Activated naive CD4-positive, alpha-beta T cell treated with anti-CD3 and anti-CD28 coated beads, Interleukin-2, amount 10 ng/mL, durations not matched to agents 7 days and 5 days (primary cell): ENCODE results near the gene ZNF79.

ENCODE experiments used
- CTCF ChIA-PET: fragments of 350-600 bp; sonication (Branson Sonifier 250); formaldehyde crosslinking; loops from one replicate; lab custom pipeline; 2021; ENCODE audit warnings: antibody characterized with exemption; lab: Charles Lee
- DNase-seq: peaks from one replicate; pipeline ENCODE4 v3.0.0-alpha.2; 2020
- H3K27ac Mint-ChIP-seq: one replicate; pipeline ENCODE4 v1.8.0; 2021; ENCODE audit warnings: mild to moderate bottlenecking, moderate library complexity, mixed read lengths
- H3K27me3 Mint-ChIP-seq: one replicate; pipeline ENCODE4 v1.8.0; 2021; ENCODE audit warnings: mild to moderate bottlenecking, mixed read lengths
- H3K36me3 Mint-ChIP-seq: one replicate; pipeline ENCODE4 v1.8.0; 2021; ENCODE audit warnings: mixed read lengths
- H3K4me1 Mint-ChIP-seq: one replicate; pipeline ENCODE4 v1.8.0; 2021; ENCODE audit warnings: mixed read lengths
- H3K4me3 Mint-ChIP-seq: one replicate; pipeline ENCODE4 v1.8.0; 2021; ENCODE audit warnings: mild to moderate bottlenecking, moderate library complexity, mixed read lengths
- H3K9me3 Mint-ChIP-seq: one replicate; pipeline ENCODE4 v1.8.0; 2021; ENCODE audit warnings: mixed read lengths

The ZNF79 gene

DNA sequence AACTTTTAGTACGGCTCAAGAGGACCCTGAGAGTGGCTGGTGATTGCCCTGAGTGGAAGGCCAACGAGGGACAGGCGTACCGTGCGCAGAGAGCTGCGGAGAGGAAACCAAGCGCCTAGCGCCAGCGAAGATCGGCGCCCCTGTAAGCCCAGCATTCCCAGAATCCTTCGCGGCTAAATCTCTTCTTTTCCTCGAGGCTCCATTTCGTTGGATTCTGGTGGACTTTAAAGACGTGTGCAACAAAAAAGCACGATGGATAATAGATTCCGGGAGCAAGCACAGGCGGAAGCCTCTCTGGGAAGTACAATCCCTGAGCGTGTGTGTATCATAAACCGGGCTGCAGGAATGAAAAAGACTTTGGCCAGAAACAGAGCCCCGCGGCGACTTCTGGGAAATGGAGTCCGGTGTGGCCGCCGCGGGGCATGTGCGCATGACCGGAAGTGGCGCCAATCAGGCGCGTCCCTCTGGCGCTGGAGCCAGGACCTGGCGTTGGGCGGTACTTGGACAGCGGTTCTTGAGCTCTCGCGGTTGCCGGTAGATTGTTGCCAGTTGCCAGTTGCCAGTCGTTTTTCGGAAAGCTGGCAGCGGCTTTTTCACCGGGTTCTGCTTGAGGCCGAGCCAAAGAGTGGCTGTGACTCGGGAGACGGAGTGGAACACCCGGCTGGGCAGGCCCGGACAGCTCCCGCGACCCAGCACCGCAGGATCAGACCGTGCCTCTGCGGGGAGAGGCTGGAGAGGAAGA, at the start of gene ZNF79:
ZNF79 (plus strand) TSS at position 449 of the 742 bp plus-strand sequence. CDS start 406 bp downstream, outside the sequence.
- peaks cover 52% of the 10 kb centered on the region for H3K4me1 Mint-ChIP-seq
- peak within 1 kb of the TSS; percentile 87 for H3K27ac Mint-ChIP-seq
- CTCF ChIA-PET, result interaction anchor here (0.9 kb wide), 2 partner anchors 27 to 209 kb away, joined by 3 to 4 read pairs; partner anchors contain the start of genes LRSAM1 and RPL12
- peak within 1 kb of the TSS; percentile 98 for H3K4me3 Mint-ChIP-seq
- H3K9me3 Mint-ChIP-seq, result no peaks in the 10 kb centered on the region
- peaks cover 15% of the 10 kb centered on the region for H3K36me3 Mint-ChIP-seq
- no peaks in the 10 kb centered on the region for H3K27me3 Mint-ChIP-seq
- peak; percentile 95 for DNase-seq

DNA sequence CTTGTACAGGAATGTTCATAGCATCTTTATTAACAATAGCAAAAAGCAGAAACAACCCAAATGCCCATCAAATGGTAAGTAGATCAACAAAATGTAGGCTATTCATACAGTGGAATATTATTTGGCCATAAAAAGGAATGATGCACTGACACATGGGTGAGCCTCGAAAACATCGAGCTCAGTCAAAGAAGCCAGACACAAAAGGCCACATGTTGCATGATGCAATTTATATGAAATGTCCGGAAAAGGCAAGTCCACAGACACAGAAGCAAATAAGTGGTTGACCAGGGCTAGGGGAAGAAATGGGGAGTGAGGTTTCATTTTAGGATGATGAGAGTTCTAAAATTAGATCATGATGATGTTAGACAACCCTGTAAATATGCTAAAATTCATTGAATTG, 43.7 kb upstream of the ZNF79 start:
- no peak overlapping the region for H3K27ac Mint-ChIP-seq
- H3K36me3 Mint-ChIP-seq, result no peaks in the 10 kb centered on the region
- CTCF ChIA-PET, result interaction anchor here (0.7 kb wide), 1 partner anchor 252 kb away, joined by 5 read pairs; no protein-coding TSS in a partner anchor
- no peaks in the 10 kb centered on the region for H3K4me1 Mint-ChIP-seq
- H3K27me3 Mint-ChIP-seq, result peaks cover 86% of the 10 kb centered on the region
- no peak for DNase-seq
- peaks cover 7% of the 10 kb centered on the region for H3K9me3 Mint-ChIP-seq
- no peak overlapping the region for H3K4me3 Mint-ChIP-seq

DNA sequence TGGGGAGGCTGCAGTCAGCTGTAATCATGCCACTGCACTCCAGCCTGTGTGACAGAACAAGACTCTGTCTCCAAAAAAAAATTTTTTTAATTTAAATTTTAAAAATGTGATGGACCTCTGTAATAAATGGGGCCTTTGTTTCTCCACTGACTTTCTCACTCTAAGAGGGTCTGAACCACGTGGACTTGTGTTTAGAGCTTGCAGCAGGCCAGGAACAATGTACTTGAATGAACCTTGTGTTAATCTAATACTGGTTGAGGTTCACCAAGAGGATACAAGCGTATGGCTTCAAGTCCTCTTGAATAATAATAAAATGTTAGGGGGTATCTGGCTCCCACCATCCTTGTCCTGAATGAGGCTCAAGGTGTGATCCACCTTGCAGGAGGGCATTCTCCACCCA, 41.6 kb upstream of the ZNF79 start:
- CTCF ChIA-PET, result interaction anchor here (0.6 kb wide), 1 partner anchor 158 kb away, joined by 3 read pairs; no protein-coding TSS in a partner anchor
- Mint-ChIP-seq H3K27ac (no peak overlapping the region), H3K36me3 (no peaks in the 10 kb centered on the region), H3K9me3 (peaks cover 7% of the 10 kb centered on the region), H3K27me3 (peaks cover 87% of the 10 kb centered on the region), H3K4me1 (peaks cover 4% of the 10 kb centered on the region), H3K4me3 (no peak overlapping the region)
- DNase-seq, result no peak

DNA sequence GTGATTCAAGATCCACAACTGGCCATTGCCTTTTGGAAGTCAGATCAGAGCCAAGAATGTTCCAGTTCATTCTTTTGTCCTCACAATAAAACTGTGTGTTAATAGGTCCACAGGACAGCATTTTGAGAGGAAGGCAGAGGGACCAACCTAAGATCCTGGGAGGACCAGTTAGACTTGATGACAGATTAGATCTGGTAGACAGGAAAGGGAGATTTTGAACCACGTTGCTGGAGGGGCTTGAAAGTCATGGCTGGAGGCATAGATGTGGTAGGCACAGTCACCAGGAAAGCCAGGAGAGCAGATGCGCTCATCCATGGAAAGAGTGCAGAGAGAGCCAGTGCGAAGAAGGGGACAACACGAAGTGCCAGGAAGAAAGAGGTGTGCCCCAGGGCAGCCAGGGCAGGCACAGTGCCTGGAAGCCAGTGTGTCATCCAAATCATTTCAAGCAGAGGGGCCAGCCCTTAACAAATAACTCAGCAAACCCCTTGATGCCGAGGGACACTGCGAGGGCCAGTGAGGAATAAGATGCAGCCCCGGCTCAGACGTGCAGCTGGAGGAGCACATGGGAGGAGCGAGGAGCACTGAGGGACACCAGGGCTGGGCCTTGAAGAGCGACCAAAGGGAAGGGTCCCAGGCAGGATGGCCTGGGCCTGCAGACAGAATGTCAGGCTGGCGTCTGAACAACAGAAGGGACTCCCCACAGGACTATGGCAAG, 40.0 kb upstream of the ZNF79 start:
- peaks cover 84% of the 10 kb centered on the region for H3K27me3 Mint-ChIP-seq
- CTCF ChIA-PET, result no interaction called here
- no peak overlapping the region for H3K4me3 Mint-ChIP-seq

DNA sequence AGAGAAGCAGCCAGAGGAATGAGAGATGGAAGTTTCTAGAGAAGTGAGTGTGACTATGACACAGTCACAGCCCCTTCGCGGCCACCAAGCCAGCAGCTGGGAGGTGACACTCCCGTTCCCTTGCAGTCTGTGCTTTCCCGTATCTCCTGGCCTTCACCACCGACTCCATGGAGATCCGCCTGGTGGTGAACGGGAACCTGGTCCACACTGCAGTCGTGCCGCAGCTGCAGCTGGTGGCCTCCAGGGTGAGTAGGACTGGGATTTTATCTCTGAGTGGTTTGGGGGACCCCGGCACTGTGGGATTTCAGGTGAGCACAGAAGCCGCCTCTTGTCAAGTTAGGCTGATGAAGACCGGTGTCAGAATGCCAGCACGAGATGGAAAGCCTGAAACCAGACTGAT, 39.3 kb upstream of the ZNF79 start:
- DNase-seq, result no peak
- Mint-ChIP-seq H3K9me3 (no peaks in the 10 kb centered on the region), H3K27ac (no peak overlapping the region), H3K4me3 (no peak overlapping the region), H3K36me3 (no peaks in the 10 kb centered on the region), H3K27me3 (peaks cover 84% of the 10 kb centered on the region), H3K4me1 (peaks cover 22% of the 10 kb centered on the region)
- CTCF ChIA-PET, result no interaction called here

More for the DNA sequence above, 40.0 kb upstream of the ZNF79 start:
- H3K27ac Mint-ChIP-seq, result no peak overlapping the region
- peaks cover 3% of the 10 kb centered on the region for H3K9me3 Mint-ChIP-seq
- DNase-seq, result no peak
- no peaks in the 10 kb centered on the region for H3K36me3 Mint-ChIP-seq
- H3K4me1 Mint-ChIP-seq, result peaks cover 19% of the 10 kb centered on the region

DNA sequence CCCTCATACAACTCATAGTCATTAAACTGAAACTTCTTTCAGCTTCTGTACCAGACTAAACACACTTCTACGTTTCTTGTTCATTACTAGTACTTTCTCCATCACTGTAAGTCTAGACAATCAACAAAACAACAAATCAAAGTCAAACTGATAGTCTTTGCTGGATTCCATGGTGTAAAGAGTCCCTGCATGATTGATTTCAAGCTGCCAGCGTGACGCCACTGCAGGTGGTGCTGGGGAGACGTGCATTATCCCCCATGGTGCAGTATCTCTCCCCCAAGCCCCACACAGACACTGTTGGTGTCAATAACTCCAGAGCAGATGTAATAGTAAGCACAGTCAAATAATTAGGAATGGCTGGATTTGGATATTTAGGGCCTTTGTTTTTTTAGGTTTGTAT, 37.9 kb upstream of the ZNF79 start:
- no peak for DNase-seq
- Mint-ChIP-seq H3K9me3 (no peaks in the 10 kb centered on the region), H3K4me3 (no peak overlapping the region), H3K4me1 (peaks cover 28% of the 10 kb centered on the region), H3K36me3 (no peaks in the 10 kb centered on the region), H3K27me3 (peaks cover 87% of the 10 kb centered on the region), H3K27ac (no peak overlapping the region)
- CTCF ChIA-PET, result no interaction called here

DNA sequence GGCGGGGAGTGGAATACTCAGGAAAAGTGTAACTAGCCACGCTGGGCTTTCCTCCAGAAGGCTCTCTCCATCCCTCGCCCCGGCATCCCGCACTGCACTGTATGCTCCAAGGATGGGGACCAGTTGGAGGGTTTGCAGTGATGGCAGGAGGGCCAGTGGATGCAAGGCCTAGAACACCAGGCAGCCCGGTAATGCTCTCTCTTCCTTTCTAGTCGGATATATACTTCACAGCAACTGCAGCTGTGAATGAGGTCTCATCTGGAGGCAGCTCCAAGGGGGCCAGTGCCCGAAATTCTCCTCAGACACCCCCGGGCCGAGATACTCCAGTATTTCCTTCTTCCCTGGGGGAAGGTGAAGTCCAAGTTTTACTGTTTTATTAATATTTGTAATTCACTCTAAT, 37.2 kb upstream of the ZNF79 start:
- Mint-ChIP-seq H3K4me1 (peaks cover 28% of the 10 kb centered on the region), H3K9me3 (no peaks in the 10 kb centered on the region), H3K4me3 (no peak overlapping the region), H3K36me3 (no peaks in the 10 kb centered on the region), H3K27me3 (peaks cover 87% of the 10 kb centered on the region), H3K27ac (no peak overlapping the region)
- DNase-seq, result no peak
- CTCF ChIA-PET, result no interaction called here

DNA sequence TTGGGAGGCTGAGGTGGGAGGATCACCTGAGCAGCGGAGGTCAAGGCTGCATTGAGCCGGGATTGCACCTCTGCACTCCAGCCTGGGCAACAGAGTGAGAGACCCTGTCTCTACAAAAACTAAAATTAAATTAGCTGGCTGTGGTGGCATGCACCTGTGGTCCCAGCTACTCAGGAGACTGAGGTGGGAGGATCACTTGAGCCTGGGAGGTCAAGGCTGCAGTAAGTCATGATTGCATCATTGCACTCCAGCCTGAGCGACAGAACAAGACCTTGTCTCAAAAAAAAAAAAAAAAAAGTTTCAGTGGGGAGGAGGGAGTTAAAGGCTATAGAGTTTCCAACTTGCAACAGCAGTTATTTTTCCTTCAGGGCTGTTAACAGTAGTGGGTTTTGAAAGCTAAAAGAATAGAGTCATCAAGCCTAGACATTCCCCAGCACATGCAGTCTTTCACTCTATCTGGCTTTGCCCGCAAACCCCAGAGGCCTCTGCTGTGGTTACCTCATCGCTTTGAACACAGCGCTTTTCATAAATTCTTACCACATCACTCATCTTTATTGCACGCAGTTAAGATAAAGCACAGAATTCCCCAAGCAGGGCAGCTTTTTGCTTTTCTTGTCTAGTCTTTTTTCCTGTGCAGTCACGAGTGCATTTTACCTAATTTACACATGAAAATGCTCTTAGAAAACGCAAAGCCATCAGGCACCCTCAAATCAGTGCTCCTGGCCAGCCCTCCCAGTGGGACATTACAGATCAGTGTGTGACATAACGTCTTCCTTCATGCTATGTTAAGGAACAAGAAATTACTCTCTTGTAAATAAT, 35.9 kb upstream of the ZNF79 start:
- peak; percentile 92 for DNase-seq
- H3K9me3 Mint-ChIP-seq, result no peaks in the 10 kb centered on the region
- no peak overlapping the region for H3K4me3 Mint-ChIP-seq
- no peaks in the 10 kb centered on the region for H3K36me3 Mint-ChIP-seq
- H3K4me1 Mint-ChIP-seq, result peaks cover 28% of the 10 kb centered on the region
- peaks cover 89% of the 10 kb centered on the region for H3K27me3 Mint-ChIP-seq
- peak overlapping the region; percentile 64 for H3K27ac Mint-ChIP-seq
- CTCF ChIA-PET, result interaction anchor here (0.6 to 1.3 kb wide), 4 partner anchors 28 to 174 kb away, joined by 3 to 6 read pairs (median 3); no protein-coding TSS in a partner anchor

DNA sequence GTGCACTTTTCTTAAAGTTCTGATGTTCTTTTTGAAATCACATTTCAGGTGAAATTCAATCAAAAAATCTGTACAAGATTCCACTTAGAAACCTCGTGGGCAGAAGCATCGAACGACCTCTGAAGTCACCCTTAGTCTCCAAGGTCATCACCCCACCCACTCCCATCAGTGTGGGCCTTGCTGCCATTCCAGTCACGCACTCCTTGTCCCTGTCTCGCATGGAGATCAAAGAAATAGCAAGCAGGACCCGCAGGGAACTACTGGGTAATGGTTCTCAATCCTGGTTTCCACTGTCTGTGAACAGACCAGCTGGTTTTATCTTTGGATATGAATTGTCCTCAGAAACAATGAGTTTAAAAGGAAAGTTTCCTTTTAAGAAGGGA, 35.3 kb upstream of the ZNF79 start:
- Mint-ChIP-seq H3K4me1 (peaks cover 28% of the 10 kb centered on the region), H3K9me3 (no peaks in the 10 kb centered on the region), H3K36me3 (no peaks in the 10 kb centered on the region), H3K27ac (no peak overlapping the region), H3K27me3 (peaks cover 91% of the 10 kb centered on the region), H3K4me3 (no peak overlapping the region)
- DNase-seq, result no peak
- CTCF ChIA-PET, result interaction anchor here (0.6 to 1.3 kb wide), 3 partner anchors 81 to 174 kb away, joined by 3 to 6 read pairs (median 3); no protein-coding TSS in a partner anchor

DNA sequence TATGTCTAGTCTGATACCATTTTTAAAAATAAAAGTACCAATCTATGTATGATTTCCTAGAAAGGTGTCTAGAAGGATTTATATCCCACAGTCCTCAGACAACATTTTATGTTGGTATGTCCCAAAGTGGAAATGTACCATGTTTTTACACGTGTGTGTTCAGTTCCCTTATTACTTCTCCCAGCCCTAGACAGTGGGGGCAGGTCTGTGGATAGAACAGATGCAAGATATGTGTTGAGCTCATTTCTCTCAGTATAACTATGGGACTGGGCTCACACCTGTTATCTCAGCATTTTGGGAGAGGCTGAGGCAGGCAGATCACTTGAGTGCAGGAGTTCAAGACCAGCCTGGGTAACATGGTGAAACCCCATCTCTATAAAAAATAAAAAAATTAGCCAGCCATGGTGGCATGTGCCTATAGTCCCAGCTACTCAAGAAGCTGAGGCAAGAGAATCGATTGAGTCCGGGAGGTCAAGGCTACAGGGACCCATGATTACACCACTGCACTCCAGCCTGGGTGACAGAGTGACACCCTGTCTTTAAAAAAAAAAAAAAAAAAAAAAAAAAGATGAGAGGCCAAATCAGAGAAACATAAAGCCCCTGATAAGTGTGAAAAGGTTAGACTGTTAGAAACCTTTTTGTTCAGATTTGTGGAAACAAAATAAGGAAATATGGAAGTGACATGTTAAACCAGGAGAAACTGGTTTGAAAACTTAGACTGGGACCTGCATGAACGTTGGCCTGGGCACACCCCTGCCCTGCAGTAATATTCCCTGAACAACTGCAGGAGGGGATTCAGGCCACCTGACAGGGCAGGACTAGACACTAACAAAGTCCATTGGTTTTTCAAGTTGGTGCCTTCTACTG, 34.6 kb upstream of the ZNF79 start:
- H3K9me3 Mint-ChIP-seq, result no peaks in the 10 kb centered on the region
- CTCF ChIA-PET, result no interaction called here
- no peak for DNase-seq
- peaks cover 28% of the 10 kb centered on the region for H3K4me1 Mint-ChIP-seq
- peaks cover 91% of the 10 kb centered on the region for H3K27me3 Mint-ChIP-seq
- H3K4me3 Mint-ChIP-seq, result no peak overlapping the region
- no peak overlapping the region for H3K27ac Mint-ChIP-seq
- no peaks in the 10 kb centered on the region for H3K36me3 Mint-ChIP-seq

DNA sequence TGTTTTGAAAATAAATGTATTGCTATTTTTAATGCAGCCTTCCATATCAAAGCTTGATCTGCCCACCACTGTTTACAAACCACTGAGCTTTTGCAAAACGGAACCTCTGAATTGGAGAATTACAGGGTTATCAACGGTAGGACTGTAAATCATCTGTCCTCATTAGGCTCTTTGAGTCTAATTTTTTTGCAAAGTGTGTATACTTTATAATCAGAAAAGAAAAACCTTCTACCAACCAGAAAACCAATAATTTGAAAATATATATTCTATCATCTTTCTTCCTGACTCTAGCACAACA, 34.0 kb upstream of the ZNF79 start:
- no peak for DNase-seq
- Mint-ChIP-seq H3K36me3 (no peaks in the 10 kb centered on the region), H3K4me3 (no peak overlapping the region), H3K27ac (no peak overlapping the region), H3K27me3 (peaks cover 91% of the 10 kb centered on the region), H3K9me3 (no peaks in the 10 kb centered on the region), H3K4me1 (peaks cover 28% of the 10 kb centered on the region)
- CTCF ChIA-PET, result no interaction called here

DNA sequence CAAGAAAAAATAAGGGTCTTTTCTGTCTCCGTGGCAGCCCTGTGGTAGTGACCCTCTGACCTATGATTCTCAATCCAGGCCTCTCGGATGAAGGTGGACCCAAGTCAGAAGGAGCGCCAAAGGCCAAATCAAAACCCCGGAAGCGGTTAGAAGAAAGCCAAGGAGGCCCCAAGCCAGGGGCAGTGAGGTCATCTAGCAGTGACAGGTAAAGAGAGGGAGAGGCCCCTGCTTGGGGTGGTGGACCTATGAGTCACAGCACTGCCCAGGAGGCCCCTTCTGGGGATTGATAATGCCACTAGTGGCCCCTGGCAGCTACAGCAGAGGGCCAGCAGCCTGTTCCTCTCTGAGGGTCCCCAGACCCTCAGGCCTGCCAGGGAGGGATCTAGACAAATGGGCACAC, 33.6 kb upstream of the ZNF79 start:
- Mint-ChIP-seq H3K9me3 (no peaks in the 10 kb centered on the region), H3K36me3 (no peaks in the 10 kb centered on the region), H3K4me1 (peaks cover 28% of the 10 kb centered on the region), H3K27ac (no peak overlapping the region), H3K27me3 (peaks cover 91% of the 10 kb centered on the region), H3K4me3 (no peak overlapping the region)
- CTCF ChIA-PET, result no interaction called here
- DNase-seq, result no peak

DNA sequence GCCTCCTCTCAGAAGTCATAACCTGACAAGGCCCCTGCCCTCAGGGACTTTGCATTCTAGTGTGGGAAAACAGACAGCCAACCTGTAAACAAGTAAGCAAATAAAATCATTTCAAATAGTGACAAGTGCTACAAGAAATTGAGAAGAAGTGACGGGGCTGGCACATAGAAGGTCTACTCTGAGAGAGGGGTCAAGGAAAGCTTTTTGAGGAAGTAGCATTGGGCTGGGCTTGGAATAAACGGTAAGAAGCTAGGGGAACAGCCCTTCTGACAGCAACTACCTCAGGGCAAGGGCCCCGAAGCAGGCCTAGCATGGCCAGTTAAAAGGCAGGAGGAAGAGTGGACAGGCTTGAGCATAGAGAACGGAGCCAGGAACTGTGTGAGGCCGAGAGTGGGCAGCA, 32.0 kb upstream of the ZNF79 start:
- no peaks in the 10 kb centered on the region for H3K36me3 Mint-ChIP-seq
- CTCF ChIA-PET, result interaction anchor here (1.0 kb wide), 1 partner anchor 26 kb away, joined by 3 read pairs; no protein-coding TSS in a partner anchor
- H3K4me1 Mint-ChIP-seq, result peaks cover 34% of the 10 kb centered on the region
- H3K27ac Mint-ChIP-seq, result no peak overlapping the region
- no peak overlapping the region for H3K4me3 Mint-ChIP-seq
- H3K9me3 Mint-ChIP-seq, result no peaks in the 10 kb centered on the region
- peaks cover 93% of the 10 kb centered on the region for H3K27me3 Mint-ChIP-seq
- no peak for DNase-seq
